NB4 (cell line): Measurements from ENCODE around the gene SMPX.

Experiments
- MAX ChIP-seq: IDR thresholded peaks from 2 replicates; pipeline ENCODE4 v1.6.1; 2011; ENCODE audit warnings: low read depth, low read length
- POLR2A ChIP-seq: IDR thresholded peaks from 2 replicates; pipeline ENCODE4 v1.6.1; 2011; ENCODE audit warnings: mild to moderate bottlenecking; ENCODE audit not compliant: insufficient read length; ENCODE audit errors: extremely low read depth
- TF ChIP-seq, protein P1 (sequence below): IDR thresholded peaks from one replicate; pipeline ENCODE4 v1.5.1; 2012; ENCODE audit warnings: low read depth, low read length

GRCh38 chrX:21738950-21739287, 19.0 kb downstream of the SMPX start:
- TF ChIP-seq, protein P1, sequence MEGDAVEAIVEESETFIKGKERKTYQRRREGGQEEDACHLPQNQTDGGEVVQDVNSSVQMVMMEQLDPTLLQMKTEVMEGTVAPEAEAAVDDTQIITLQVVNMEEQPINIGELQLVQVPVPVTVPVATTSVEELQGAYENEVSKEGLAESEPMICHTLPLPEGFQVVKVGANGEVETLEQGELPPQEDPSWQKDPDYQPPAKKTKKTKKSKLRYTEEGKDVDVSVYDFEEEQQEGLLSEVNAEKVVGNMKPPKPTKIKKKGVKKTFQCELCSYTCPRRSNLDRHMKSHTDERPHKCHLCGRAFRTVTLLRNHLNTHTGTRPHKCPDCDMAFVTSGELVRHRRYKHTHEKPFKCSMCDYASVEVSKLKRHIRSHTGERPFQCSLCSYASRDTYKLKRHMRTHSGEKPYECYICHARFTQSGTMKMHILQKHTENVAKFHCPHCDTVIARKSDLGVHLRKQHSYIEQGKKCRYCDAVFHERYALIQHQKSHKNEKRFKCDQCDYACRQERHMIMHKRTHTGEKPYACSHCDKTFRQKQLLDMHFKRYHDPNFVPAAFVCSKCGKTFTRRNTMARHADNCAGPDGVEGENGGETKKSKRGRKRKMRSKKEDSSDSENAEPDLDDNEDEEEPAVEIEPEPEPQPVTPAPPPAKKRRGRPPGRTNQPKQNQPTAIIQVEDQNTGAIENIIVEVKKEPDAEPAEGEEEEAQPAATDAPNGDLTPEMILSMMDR: no peak
- TF ChIP-seq MAX: no peak
- no peak for TF ChIP-seq POLR2A
